B cell (primary cell): Measurements from ENCODE around the gene PLEK2. TPM values are rescaled to one million over a fixed set of nuclear protein-coding genes. Genes with fewer than 3 reads are reported as not detected.

ENCODE experiments used
- ATAC-seq: fragments of 200-7000 bp; cut with Tn5 transposase; one replicate; pipeline ENCODE4 v1.10.0; 2021; ENCODE audit warnings: low read depth, mild to moderate bottlenecking, moderate number of reproducible peaks, moderate library complexity
- CTCF ChIA-PET: fragments of 350-600 bp; sonication (Branson Sonifier 250); formaldehyde crosslinking; loops from one replicate; lab custom pipeline; 2021; ENCODE audit warnings: antibody characterized with exemption, inconsistent platforms; lab: Charles Lee
- POLR2A ChIA-PET: fragments of 350-600 bp; sonication (Branson Sonifier 250); formaldehyde crosslinking; loops from one replicate; lab custom pipeline; 2021; ENCODE audit warnings: antibody characterized with exemption; lab: Charles Lee
- DNase-seq: peaks from one replicate; pipeline ENCODE4 v3.0.0; 2013
- H2AFZ ChIP-seq: 2 replicates; pipeline ENCODE4 v1.6.1; 2012; ENCODE audit warnings: mild to moderate bottlenecking, low read depth, low read length; ENCODE audit not compliant: insufficient read depth, poor library complexity, severe bottlenecking
- H3K27ac ChIP-seq, 2 donors: 1 replicate in 1 of 2; 2 replicates in 1 of 2; pipeline ENCODE4 v1.5.1; 2012 to 2013; ENCODE audit warnings: low read length in 2 of 2, mild to moderate bottlenecking in 2 of 2, moderate library complexity in 1 of 2
- H3K27me3 ChIP-seq, 4 experiments: fragments of 200-600 bp in 1 of 4; sonication (generic) in 1 of 4; replicated peaks in 1 of 4; 1 replicate in 2 of 4; 2 replicates in 2 of 4; pipeline versions ENCODE4 v1.6.1 to v1.7.0; 2013 to 2016; ENCODE audit warnings: low read length in 3 of 4, mild to moderate bottlenecking in 2 of 4, mixed read lengths in 1 of 4, moderate library complexity in 1 of 4; ENCODE audit not compliant: insufficient read depth in 4 of 4, control insufficient read depth in 3 of 4; ENCODE audit errors: control extremely low read depth in 1 of 4
- H3K36me3 ChIP-seq, 2 experiments: replicated peaks in 1 of 2; 1 replicate in 1 of 2; 2 replicates in 1 of 2; pipeline versions ENCODE4 v1.6.1 to v1.7.1; 2013; ENCODE audit warnings: low read length in 1 of 2; ENCODE audit not compliant: insufficient read depth in 2 of 2, control insufficient read depth in 1 of 2; ENCODE audit errors: control extremely low read depth in 1 of 2, extremely low read depth in 1 of 2
- H3K4me1 ChIP-seq, 2 donors: fragments of 200-600 bp in 1 of 2; sonication (generic) in 1 of 2; 1 replicate in 1 of 2; 2 replicates in 1 of 2; pipeline versions ENCODE4 v1.5.1 to v1.6.1; 2013 to 2017; ENCODE audit warnings: low read length in 2 of 2; ENCODE audit not compliant: control insufficient read depth in 2 of 2, insufficient read depth in 2 of 2
- H3K4me2 ChIP-seq: replicated peaks from 2 replicates; pipeline ENCODE3; 2012; ENCODE audit warnings: mild to moderate bottlenecking, low read depth, low read length; ENCODE audit not compliant: poor library complexity, severe bottlenecking
- H3K4me3 ChIP-seq, 5 experiments: fragments of 200-600 bp in 1 of 5; sonication (generic) in 1 of 5; 1 replicate in 3 of 5; 2 replicates in 2 of 5; pipeline versions ENCODE4 v1.5.1 to v1.7.0; 2011 to 2016; ENCODE audit warnings: low read length in 4 of 5, mild to moderate bottlenecking in 4 of 5, low read depth in 2 of 5, control low read depth in 1 of 5, moderate library complexity in 1 of 5; ENCODE audit not compliant: insufficient read depth in 1 of 5; ENCODE audit errors: control extremely low read depth in 1 of 5, extremely low read depth in 1 of 5
- H3K79me2 ChIP-seq: fragments of 200-600 bp; sonication (generic); one replicate; pipeline ENCODE4 v1.6.0; 2016; ENCODE audit warnings: low read length; ENCODE audit not compliant: control insufficient read depth, insufficient read depth
- H3K9ac ChIP-seq: fragments of 200-600 bp; sonication (generic); 2 replicates; pipeline ENCODE4 v1.6.1; 2017; ENCODE audit warnings: mild to moderate bottlenecking, low read length, moderate library complexity
- H3K9me3 ChIP-seq, 3 donors: one replicate each; pipeline versions ENCODE4 v1.6.1 to v1.7.1; 2013; ENCODE audit warnings: low read length in 2 of 3; ENCODE audit not compliant: control insufficient read depth in 2 of 3, insufficient read depth in 1 of 3; ENCODE audit errors: control extremely low read depth in 1 of 3
- H4K20me1 ChIP-seq: 2 replicates; pipeline ENCODE4 v1.6.0; 2012; ENCODE audit warnings: mild to moderate bottlenecking, low read length; ENCODE audit not compliant: insufficient read depth, control insufficient read depth, poor library complexity, severe bottlenecking
- H3K27ac Mint-ChIP-seq: one replicate; pipeline ENCODE4 v1.8.0; 2021; ENCODE audit warnings: mixed read lengths
- H3K27me3 Mint-ChIP-seq: one replicate; pipeline ENCODE4 v1.8.0; 2021; ENCODE audit warnings: mixed read lengths
- H3K4me1 Mint-ChIP-seq: one replicate; pipeline ENCODE4 v1.8.0; 2021; ENCODE audit warnings: mixed read lengths
- H3K4me3 Mint-ChIP-seq: one replicate; pipeline ENCODE4 v1.8.0; 2021; ENCODE audit warnings: mixed read lengths
- H3K9me3 Mint-ChIP-seq: one replicate; pipeline ENCODE4 v1.8.0; 2022; ENCODE audit warnings: mixed read lengths; ENCODE audit not compliant: insufficient read depth
- EZH2 ChIP-seq: IDR thresholded peaks from 2 replicates; pipeline ENCODE4 v1.6.1; 2012; ENCODE audit warnings: borderline replicate concordance, low read depth, mild to moderate bottlenecking, moderate library complexity, low read length; ENCODE audit not compliant: insufficient read depth, poor library complexity, severe bottlenecking
- WGBS: methylation state at CpG from one replicate; pipeline ENCODE4 v1.1.5; 2013; ENCODE audit warnings: missing lambda C conversion rate; ENCODE audit not compliant: insufficient coverage; 5-methylcytosine and 5-hydroxymethylcytosine counted together
- intact Hi-C: fragments of 100-400 bp; cut with micrococcal nuclease; formaldehyde crosslinking; loops from one replicate; pipeline ENCODE4 v1.10.0; 2022
- polyA plus RNA-seq: library from polyadenylated mRNA; depleted of rRNA; stranded (reverse); fragments of >200 nt; gene quantifications from 2 replicates; pipeline ENCODE4 v1.2.3, GENCODE V29; 2012
- total RNA-seq, 2 donors: library from RNA; stranded (reverse); fragments of 120-200 nt in 1 of 2; gene quantifications; 1 replicate in 1 of 2; 2 replicates in 1 of 2; pipeline versions ENCODE4 v1.2.3 to v1.2.4, GENCODE V29; 2013 to 2022
- TF ChIP-seq, protein P1 (sequence below): fragments of 200-600 bp; IDR thresholded peaks from one replicate; pipeline ENCODE4 v1.8.0; 2022; ENCODE audit warnings: antibody characterized with exemption, mild to moderate bottlenecking

PLEK2 gene
- total and polyA plus RNA-seq, 2 donors (not counting 1 experiment from before 2014, with no cell fraction given): not detected

DNA sequence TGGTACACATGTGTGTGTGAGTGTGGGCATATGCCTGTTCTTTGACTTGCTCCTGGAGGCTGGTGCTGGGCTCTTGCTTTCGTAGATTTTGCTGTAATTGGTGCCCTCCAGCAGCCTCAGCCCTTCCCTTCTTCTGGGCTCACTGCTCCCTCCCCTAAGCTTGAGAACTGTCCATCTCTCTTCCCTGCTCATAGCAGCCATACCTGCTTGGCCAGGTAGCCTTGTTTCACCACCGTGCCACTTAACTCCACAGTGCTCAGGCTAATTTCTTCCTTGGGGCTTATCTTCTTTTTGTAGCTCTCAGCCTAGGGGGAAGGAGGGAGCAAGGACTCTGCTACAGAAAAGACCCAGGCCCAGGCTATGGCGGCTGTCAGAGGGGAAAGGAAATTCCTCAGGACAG lies 19.8 kb downstream of the PLEK2 start:
- Histone ChIP-seq H3K4me2 (no peak overlapping the region), H3K27me3 (no peaks in the 10 kb centered on the region), H3K4me3 (no peak overlapping the region), H3K9me3 (no peaks in the 10 kb centered on the region), H3K36me3 (no peaks in the 10 kb centered on the region), H3K9ac (no peak overlapping the region), H4K20me1 (no peaks in the 10 kb centered on the region), H3K27ac (no peak overlapping the region), H2AFZ (no peak overlapping the region), H3K79me2 (no peaks in the 10 kb centered on the region), H3K4me1 (no peaks in the 10 kb centered on the region)
- peaks cover 5% of the 10 kb centered on the region for H3K27me3 Mint-ChIP-seq
- POLR2A ChIA-PET: no interaction called here
- H3K27ac Mint-ChIP-seq: no peak overlapping the region
- intact Hi-C loops: no loop called here
- H3K9me3 Mint-ChIP-seq: no peaks in the 10 kb centered on the region
- no peak overlapping the region for H3K4me3 Mint-ChIP-seq
- CTCF ChIA-PET: no interaction called here
- DNase-seq (no peak), ATAC-seq (no peak)
- WGBS: 94% methylated on average over 2 of the region's 3 CpGs
- TF ChIP-seq, protein P1, sequence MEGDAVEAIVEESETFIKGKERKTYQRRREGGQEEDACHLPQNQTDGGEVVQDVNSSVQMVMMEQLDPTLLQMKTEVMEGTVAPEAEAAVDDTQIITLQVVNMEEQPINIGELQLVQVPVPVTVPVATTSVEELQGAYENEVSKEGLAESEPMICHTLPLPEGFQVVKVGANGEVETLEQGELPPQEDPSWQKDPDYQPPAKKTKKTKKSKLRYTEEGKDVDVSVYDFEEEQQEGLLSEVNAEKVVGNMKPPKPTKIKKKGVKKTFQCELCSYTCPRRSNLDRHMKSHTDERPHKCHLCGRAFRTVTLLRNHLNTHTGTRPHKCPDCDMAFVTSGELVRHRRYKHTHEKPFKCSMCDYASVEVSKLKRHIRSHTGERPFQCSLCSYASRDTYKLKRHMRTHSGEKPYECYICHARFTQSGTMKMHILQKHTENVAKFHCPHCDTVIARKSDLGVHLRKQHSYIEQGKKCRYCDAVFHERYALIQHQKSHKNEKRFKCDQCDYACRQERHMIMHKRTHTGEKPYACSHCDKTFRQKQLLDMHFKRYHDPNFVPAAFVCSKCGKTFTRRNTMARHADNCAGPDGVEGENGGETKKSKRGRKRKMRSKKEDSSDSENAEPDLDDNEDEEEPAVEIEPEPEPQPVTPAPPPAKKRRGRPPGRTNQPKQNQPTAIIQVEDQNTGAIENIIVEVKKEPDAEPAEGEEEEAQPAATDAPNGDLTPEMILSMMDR: no peak
- TF ChIP-seq EZH2: no peak
- no peaks in the 10 kb centered on the region for H3K4me1 Mint-ChIP-seq

DNA sequence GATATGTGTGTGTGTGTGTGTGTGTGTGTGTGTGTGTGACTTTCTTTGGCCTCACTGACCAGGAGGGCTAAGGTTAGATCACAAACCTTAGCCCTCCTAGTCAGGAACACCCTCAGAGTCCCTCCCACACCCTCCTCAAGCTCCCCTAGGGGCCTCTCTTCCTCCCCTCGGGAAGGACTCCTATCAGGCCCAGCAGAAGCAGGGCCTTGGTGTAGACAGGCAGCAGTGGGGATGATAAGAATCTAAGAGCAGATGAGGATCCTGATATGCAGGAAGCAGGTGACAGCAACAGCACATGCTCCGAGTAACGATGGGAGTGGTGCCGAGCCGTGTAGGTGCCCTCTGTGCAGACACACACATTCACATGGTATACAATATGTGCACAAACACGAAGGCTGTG lies 20.7 kb downstream of the PLEK2 start:
- Histone ChIP-seq H3K79me2 (no peaks in the 10 kb centered on the region), H3K4me1 (no peaks in the 10 kb centered on the region), H3K9ac (no peak overlapping the region), H3K27ac (no peak overlapping the region), H3K9me3 (no peaks in the 10 kb centered on the region), H3K4me3 (no peak overlapping the region), H2AFZ (no peak overlapping the region), H3K27me3 (no peaks in the 10 kb centered on the region), H3K4me2 (no peak overlapping the region), H4K20me1 (no peaks in the 10 kb centered on the region), H3K36me3 (no peaks in the 10 kb centered on the region)
- DNase-seq (no peak), ATAC-seq (no peak)
- no peak overlapping the region for H3K27ac Mint-ChIP-seq
- H3K27me3 Mint-ChIP-seq: peaks cover 5% of the 10 kb centered on the region
- intact Hi-C loops: no loop called here
- WGBS: 50% methylated on average over 1 of the region's 6 CpGs
- ChIA-PET CTCF (no interaction called here), POLR2A (no interaction called here)
- no peak overlapping the region for H3K4me3 Mint-ChIP-seq
- TF ChIP-seq, protein P1: no peak
- no peak for TF ChIP-seq EZH2
- H3K9me3 Mint-ChIP-seq: no peaks in the 10 kb centered on the region
- H3K4me1 Mint-ChIP-seq: no peaks in the 10 kb centered on the region
